Retinal pigment epithelial cell (primary cell): ENCODE results near the gene PKM.

Source experiments
- DNase-seq: peaks from one replicate; pipeline ENCODE4 v3.0.0-alpha.2; 2010; ENCODE audit warnings: low read depth
- H3K4me3 ChIP-seq: 2 replicates; pipeline ENCODE4 v1.5.1; 2011; ENCODE audit warnings: mild to moderate bottlenecking, low read length, control low read depth, moderate library complexity
- CTCF ChIP-seq: conservative IDR thresholded peaks from 2 replicates; pipeline ENCODE4 v1.5.1; 2011; ENCODE audit warnings: low read depth, low read length, control low read depth, inconsistent platforms

Gene PKM

GRCh38 chr15:72229947-72230196 lies 1.1 kb downstream of the PKM start:
- no peak for TF ChIP-seq CTCF
- no peak for DNase-seq
- H3K4me3 ChIP-seq: peak overlapping the region; percentile 95

GRCh38 chr15:72229076-72229946 lies 1.7 kb downstream of the PKM start:
- TF ChIP-seq CTCF: no peak
- H3K4me3 ChIP-seq: peak overlapping the region; percentile 95
- DNase-seq: no peak

- no peak for TF ChIP-seq CTCF
- H3K4me3 ChIP-seq: peak overlapping the region; percentile 95
- DNase-seq: no peak
Observed at GRCh38 chr15:72227720-72228119, 3.3 kb downstream of the PKM start.

GRCh38 chr15:72227192-72227586 lies 3.8 kb downstream of the PKM start:
- no peak for TF ChIP-seq CTCF
- peak overlapping the region; percentile 95 for H3K4me3 ChIP-seq
- DNase-seq: peak; percentile 62

GRCh38 chr15:72223278-72223677 lies 7.7 kb downstream of the PKM start:
- no peak overlapping the region for H3K4me3 ChIP-seq
- TF ChIP-seq CTCF: no peak
- no peak for DNase-seq

- TF ChIP-seq CTCF: no peak
- DNase-seq: no peak
- H3K4me3 ChIP-seq: no peak overlapping the region
Observed at GRCh38 chr15:72222393-72222792, 8.6 kb downstream of the PKM start.

- no peak for DNase-seq
- H3K4me3 ChIP-seq: no peak overlapping the region
- no peak for TF ChIP-seq CTCF
Observed at GRCh38 chr15:72220687-72221086, 10.3 kb downstream of the PKM start.
